LNCaP clone FGC (cell line): ENCODE results near the gene AKT2.

Source experiments
- DNase-seq: peaks from one replicate; pipeline ENCODE4 v3.0.0-alpha.2; 2011; ENCODE audit warnings: low read depth
- H3K4me3 ChIP-seq: 2 replicates; pipeline ENCODE4 v1.5.1; 2011; ENCODE audit warnings: mild to moderate bottlenecking, low read depth, low read length, control low read depth
- CTCF ChIP-seq: IDR thresholded peaks from 2 replicates; pipeline ENCODE4 v1.5.1; 2012; ENCODE audit warnings: mild to moderate bottlenecking; ENCODE audit not compliant: control insufficient read depth, insufficient read depth; ENCODE audit errors: extremely low read depth

The AKT2 gene

GRCh38 chr19:40232949-40233810 is 52.0 kb downstream of the AKT2 start:
- no peak overlapping the region for H3K4me3 ChIP-seq
- no peak for DNase-seq
- no peak for TF ChIP-seq CTCF

- H3K4me3 ChIP-seq = no peak overlapping the region
- no peak for DNase-seq
- no peak for TF ChIP-seq CTCF
Measured at GRCh38 chr19:40232479-40232878, 52.7 kb downstream of the AKT2 start.

GRCh38 chr19:40231544-40232424 is 53.4 kb downstream of the AKT2 start:
- TF ChIP-seq CTCF = no peak
- no peak for DNase-seq
- H3K4me3 ChIP-seq = no peak overlapping the region

- no peak for DNase-seq
- no peak overlapping the region for H3K4me3 ChIP-seq
- TF ChIP-seq CTCF = no peak
Measured at GRCh38 chr19:40231057-40231456, 54.1 kb downstream of the AKT2 start.

GRCh38 chr19:40229926-40230417 is 55.2 kb downstream of the AKT2 start:
- no peak for TF ChIP-seq CTCF
- H3K4me3 ChIP-seq = no peak overlapping the region
- no peak for DNase-seq

GRCh38 chr19:40229484-40229883 is 55.7 kb downstream of the AKT2 start:
- TF ChIP-seq CTCF = no peak
- no peak for DNase-seq

More at GRCh38 chr19:40229484-40229883, 55.7 kb downstream of the AKT2 start:
- H3K4me3 ChIP-seq = no peak overlapping the region
